OCI-M2 (cell line): ENCODE measurements around the gene ARRDC2.
"Not testable (repeated sequence)": the region's sequence is repeated elsewhere in the genome, so short reads cannot be mapped to it uniquely, and the experiment has no call there.

ENCODE experiments used
- DNase-seq: peaks from one replicate; lab custom pipeline; 2025; ENCODE audit not compliant: unreplicated experiment; lab: John Stamatoyannopoulos, UW

Gene ARRDC2

GRCh38 chr19:17989425-17990094 lies 18.4 kb upstream of the ARRDC2 start:
- no peak for DNase-seq

GRCh38 chr19:17993076-17993813 lies 14.7 kb upstream of the ARRDC2 start:
- DNase-seq = no peak

GRCh38 chr19:17996826-17997316 lies 11.1 kb upstream of the ARRDC2 start:
- peak; percentile 54 for DNase-seq

GRCh38 chr19:17997969-17998826 lies 9.8 kb upstream of the ARRDC2 start:
- DNase-seq = no peak

- no peak for DNase-seq
These were observed 9.2 kb upstream of the ARRDC2 start for GRCh38 chr19:17998827-17999150.

- peak; percentile 60 for DNase-seq
These were observed 8.1 kb upstream of the ARRDC2 start for GRCh38 chr19:17999684-18000479.

- DNase-seq = peak; percentile 74
These were observed 7.5 kb upstream of the ARRDC2 start for GRCh38 chr19:18000480-18000914.

- peak; percentile 74 for DNase-seq
These were observed 6.8 kb upstream of the ARRDC2 start for GRCh38 chr19:18000915-18001776.

GRCh38 chr19:18001777-18002345 lies 6.1 kb upstream of the ARRDC2 start:
- no peak for DNase-seq

- DNase-seq = no peak
These were observed 5.6 kb upstream of the ARRDC2 start for GRCh38 chr19:18002347-18002850.

- DNase-seq = not testable (repeated sequence)
These were observed 2.2 kb upstream of the ARRDC2 start for GRCh38 chr19:18005750-18006149.

- DNase-seq = no peak
These were observed 690 bp upstream of the ARRDC2 start for GRCh38 chr19:18007044-18007916.

- DNase-seq = no peak
These were observed 844 bp downstream of the ARRDC2 start for GRCh38 chr19:18008814-18009213.

- no peak for DNase-seq
These were observed 1.6 kb downstream of the ARRDC2 start for GRCh38 chr19:18009412-18010066.

GRCh38 chr19:18010149-18010548 lies 2.2 kb downstream of the ARRDC2 start:
- DNase-seq = no peak

- DNase-seq = no peak
These were observed 5.5 kb downstream of the ARRDC2 start for GRCh38 chr19:18013210-18014111.

- DNase-seq = no peak
These were observed 6.2 kb downstream of the ARRDC2 start for GRCh38 chr19:18014197-18014596.
